ENCODE data around the gene CNKSR1.
A peak's percentile ranks its signal among the peaks of the same experiment; 100 is the strongest.

CNKSR1 gene, protein sequence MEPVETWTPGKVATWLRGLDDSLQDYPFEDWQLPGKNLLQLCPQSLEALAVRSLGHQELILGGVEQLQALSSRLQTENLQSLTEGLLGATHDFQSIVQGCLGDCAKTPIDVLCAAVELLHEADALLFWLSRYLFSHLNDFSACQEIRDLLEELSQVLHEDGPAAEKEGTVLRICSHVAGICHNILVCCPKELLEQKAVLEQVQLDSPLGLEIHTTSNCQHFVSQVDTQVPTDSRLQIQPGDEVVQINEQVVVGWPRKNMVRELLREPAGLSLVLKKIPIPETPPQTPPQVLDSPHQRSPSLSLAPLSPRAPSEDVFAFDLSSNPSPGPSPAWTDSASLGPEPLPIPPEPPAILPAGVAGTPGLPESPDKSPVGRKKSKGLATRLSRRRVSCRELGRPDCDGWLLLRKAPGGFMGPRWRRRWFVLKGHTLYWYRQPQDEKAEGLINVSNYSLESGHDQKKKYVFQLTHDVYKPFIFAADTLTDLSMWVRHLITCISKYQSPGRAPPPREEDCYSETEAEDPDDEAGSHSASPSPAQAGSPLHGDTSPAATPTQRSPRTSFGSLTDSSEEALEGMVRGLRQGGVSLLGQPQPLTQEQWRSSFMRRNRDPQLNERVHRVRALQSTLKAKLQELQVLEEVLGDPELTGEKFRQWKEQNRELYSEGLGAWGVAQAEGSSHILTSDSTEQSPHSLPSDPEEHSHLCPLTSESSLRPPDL

DNA sequence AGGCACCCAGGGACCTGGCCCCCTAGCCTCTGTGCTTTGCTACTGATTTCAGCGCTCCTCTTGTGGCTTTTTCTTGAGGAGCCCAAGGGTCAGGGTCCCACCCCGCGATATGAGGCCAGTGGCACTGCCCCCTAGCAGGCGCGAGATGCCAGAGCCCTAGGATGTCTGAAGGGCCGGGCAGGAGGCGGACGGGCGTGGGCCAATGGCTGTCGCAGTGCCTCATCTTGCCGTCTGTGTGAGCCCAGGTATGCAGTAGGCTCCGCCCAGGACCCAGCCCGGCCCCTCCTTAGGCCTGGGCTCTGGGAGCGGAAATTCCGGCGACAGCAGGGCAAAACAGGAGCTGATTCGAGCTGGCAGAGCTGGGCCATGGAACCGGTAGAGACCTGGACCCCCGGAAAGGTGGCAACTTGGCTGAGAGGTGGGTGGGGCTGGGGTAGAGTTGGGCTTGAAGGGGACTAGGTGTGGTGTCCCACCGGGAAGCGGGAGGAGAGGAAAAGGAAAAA lies at the start of gene CNKSR1:
TSS of gene CNKSR1 (plus strand) at position 310 of the 503 bp plus-strand sequence. CDS start at position 367, 57 bp downstream.
- DNase-seq (ENCODE audit: insufficient read length, low spot score) (no peak), FAIRE-seq (no peak)

DNA sequence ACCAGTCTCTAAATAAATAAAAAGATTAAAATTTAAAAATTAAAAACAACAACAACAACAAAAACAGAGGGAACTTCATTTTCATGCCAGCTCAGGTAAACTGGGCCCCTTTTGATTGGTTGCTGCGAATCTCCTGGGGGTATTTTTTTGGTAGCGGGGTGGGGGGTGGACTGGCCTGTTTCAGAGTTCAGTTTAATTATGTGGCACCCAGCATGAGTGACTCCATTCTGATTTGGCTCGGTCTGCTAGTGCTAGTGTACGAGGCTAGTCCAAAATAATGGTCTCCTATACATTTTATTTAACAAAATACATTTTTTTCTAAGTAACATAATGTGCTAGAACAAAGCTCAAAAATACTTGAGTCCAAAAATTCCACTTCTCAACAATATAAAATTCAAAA lies 47.5 kb upstream of the CNKSR1 start:
- DNase-seq (ENCODE audit: insufficient read length, low spot score) (no peak), FAIRE-seq (no peak)

DNA sequence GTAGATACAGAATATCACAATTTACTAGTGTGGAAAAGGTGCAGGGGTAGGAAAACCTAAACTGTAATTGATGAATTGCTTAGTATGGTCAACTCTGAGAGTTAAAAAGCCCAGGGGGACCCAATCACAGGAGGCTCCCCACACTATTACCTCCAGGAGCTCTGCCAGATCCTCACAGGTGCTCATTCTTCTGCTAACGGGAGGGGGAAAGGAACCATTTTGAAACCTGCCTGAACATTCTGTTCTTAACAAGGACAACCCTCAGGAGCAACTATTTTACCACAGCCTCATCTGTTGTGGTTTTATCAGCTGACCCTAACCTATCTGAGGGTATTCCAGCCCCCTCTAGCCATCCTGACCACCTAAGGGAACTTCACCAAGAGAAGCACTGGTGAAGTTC lies 46.6 kb upstream of the CNKSR1 start:
- no peak for FAIRE-seq
- no peak for DNase-seq (ENCODE audit: insufficient read length, low spot score)

DNA sequence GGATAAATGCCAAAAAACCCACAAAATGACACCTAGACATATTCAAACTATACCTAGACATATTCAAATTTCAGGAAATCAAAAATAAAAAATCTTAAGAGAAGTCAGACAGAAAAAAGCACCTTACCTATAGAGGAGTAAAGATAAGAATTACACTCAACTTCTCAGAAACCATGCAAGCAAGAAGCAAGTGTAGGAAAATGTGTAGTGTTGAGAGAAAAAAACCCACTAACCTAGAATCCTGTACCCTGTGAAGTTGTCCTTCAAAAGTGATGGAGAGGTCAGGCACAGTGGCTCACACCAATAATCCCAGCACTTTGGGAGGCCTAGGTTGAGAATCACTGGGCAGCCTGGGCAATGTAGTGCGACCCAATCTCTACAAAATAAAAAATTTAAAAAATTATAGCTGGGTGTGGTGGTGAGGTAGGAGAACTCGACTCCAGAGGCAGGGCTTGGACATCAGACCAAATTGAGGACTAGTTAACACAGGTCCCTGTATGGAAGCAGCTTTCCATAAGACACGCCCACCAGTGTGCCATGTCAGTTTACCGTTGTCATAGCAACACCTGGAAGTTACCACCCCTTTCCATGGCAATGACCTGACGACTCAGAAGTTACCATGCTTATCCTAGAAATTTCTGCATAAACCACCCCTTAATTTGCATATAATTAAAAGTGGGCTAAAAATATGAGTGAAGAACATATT lies 45.0 kb upstream of the CNKSR1 start:
- FAIRE-seq = no peak
- no peak for DNase-seq (ENCODE audit: insufficient read length, low spot score)

DNA sequence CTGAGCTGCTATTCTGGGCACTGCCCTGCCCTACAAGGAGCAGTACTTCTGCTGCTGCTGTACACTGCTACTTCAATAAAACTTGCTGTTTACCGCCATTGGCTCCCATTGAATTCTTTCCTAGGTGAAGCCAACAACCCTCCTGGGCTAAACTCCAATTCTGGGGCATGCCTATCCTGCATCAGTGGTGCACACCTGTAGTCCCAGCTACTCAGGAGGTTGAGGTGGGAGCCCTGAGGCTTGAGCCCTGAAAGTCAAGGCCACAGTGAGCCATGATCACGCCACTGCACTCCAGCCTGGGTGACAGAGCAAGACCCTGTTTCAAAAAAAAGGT lies 44.5 kb upstream of the CNKSR1 start:
- no peak for DNase-seq (ENCODE audit: insufficient read length, low spot score)
- FAIRE-seq = no peak

DNA sequence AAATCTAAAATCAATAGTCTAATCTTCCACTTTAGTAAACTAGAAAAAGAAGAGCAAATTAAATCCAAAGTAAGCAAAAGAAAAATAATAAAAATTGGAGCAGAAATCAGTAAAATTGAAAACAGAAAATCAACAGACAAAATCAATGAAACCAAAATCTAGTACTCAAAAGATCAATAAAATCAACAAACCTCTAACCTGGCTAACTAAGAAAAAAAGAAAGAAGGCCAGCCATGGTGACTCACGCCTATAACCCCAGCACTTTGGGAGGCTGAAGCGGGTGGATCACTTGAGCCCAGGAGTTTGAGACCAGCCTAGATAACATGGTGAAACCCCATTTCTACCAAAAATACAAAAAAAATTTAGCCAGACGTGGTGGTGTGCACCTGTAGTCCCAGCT lies 42.8 kb upstream of the CNKSR1 start:
- FAIRE-seq (no peak), DNase-seq (ENCODE audit: insufficient read length, low spot score) (no peak)

DNA sequence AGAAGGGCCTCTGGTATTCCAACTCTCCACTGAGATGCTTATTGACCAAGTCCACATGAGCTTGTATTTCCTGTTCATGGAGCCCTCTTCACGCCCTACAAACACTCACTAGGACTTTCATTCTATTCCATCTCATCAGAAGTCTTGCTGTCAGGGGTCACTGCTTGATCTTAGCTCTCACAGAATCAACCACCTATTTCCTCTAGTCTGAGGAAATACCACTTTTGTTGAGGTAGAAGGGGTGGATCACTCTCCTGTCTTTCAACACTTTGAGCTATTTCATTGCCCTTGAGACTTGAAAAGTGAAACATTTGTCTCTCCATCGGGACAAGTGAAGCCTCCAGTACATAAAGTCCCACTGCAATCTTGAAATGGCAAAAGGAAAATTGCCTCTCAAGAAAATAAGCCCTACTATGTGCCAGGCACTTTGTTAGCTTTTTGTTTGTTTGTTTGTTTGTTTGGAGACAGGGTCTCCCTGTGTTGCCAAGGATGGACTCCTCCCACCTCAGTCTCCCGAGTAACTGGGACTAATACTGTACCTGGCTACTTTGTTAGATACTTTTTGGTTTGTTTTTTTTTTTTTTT lies 38.2 kb upstream of the CNKSR1 start:
- DNase-seq (ENCODE audit: insufficient read length, low spot score) (no peak), FAIRE-seq (no peak)

DNA sequence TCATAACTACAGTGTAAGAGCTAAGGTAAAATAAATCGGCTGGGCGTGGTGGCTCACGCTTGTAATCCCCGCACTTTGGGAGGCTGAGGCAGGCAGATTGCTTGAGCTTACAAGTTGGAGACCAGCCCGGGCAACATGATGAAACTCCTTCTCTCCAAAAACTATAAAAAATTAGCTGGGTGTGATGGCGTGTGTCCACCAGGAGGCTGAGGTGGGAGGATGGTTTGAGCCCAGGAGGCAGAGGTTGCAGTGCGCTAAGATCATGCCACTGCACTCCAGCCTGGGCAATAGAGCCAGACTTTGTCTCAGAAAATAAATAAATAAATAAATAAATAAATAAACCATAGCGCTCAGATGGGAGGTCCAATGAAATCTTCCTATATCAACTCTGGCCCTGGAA lies 35.1 kb upstream of the CNKSR1 start:
- no peak for FAIRE-seq
- no peak for DNase-seq (ENCODE audit: insufficient read length, low spot score)

DNA sequence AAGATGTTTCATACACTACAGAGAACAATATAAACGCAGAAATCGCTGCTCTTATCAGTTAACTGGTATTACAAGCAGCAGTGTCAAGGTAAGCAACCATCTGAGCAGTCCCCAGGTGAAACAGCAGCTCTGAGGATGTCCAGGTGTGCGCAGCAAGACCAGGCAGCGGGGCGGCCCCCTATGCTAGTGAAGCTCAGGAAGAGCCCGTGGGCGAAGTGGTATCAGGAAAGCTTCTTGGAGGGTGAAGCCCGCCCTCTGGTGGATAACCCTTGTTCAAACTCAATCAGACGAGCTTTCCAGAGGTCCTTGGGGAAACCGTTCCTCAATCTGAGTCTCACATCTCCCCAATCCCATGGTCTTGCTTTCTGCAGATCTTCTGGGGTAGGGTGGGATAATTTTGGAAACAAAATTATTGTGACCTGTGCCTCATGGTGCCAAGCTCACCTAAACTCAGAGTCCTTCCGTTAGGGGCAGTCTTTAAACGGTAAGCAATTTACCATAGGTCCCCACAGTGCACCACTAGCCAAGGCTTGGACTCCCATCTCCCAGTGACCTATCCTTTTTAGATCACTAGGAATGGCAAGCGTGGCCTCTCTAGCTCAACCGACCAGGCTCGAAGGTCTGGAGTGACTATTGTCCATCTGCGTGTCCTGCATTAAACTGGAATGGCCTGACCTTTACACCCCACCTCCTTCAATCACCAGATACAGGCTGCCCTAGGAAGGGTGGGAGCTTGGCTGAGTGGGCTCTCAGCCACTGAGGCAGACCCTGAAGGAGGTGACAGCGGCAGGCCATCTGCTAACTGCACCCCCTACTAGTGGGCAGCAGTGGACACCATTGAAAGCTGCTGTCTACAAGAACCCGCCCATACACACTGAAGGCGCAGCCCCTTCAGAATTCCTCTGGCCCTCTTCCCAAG lies 32.0 kb upstream of the CNKSR1 start:
- DNase-seq (ENCODE audit: insufficient read length, low spot score) = peak; percentile 71
- no peak for FAIRE-seq

DNA sequence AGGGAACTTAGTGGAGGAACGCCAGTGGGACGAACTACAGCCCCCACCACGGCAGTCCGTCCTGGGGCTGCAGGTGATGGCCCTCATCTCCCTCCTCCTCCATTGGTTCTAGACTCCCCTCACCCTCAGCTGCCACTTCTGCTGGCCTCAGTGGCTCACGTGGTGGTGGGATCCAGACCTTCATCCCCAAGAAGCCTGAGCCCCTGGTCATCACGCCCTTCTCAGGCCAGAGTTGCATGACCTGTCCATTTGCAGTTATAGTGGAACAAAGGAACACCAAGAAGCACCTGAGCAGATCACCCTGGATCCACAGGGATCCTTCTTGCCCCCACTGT lies 31.4 kb upstream of the CNKSR1 start:
- no peak for FAIRE-seq
- no peak for DNase-seq (ENCODE audit: insufficient read length, low spot score)

DNA sequence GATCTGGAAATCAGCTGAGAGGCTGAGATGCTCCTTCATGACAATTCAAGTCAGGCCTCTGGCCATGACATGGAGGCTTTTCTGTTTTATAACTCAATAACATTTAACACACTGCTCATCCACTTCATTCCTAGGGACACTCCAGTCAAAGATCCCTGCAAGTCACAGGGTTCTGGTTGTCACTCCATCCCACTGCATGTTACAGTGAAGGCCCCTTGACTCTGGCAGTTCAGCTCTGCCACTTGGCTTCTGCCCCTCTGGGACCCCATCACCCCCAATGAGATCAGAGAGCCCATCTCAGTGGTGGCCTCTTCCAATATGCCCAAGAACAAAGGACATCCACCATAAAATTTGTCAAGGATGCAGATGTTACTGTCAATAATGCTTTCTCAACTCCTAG lies 28.4 kb upstream of the CNKSR1 start:
- no peak for FAIRE-seq
- no peak for DNase-seq (ENCODE audit: insufficient read length, low spot score)

DNA sequence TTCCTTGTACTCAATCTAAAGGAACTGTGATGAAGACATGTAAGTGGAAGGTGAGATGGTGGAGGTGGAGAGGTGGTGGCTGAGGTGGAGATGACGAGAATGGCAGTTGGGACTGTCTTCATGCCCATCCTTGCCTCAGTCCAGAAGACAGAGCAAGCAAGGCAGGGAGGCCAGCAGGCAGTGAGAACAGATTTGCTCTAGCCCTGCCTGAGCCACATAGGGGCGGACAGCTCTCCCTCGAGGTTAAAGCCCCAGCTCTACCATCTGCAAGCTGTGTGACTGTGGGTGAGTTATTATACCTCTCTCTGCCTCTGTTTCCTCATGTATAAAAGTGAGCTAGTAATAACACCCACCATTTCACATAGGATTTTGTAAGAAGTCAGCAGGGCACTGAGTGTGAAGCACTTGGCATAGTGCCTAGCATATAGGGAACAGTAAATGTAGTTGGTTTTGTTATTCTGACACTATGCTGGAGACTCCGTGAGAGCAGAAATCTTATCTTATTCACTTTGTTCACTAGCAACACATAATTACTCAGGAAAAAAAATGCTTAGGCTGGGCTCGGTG lies 23.2 kb upstream of the CNKSR1 start:
- no peak for FAIRE-seq
- DNase-seq (ENCODE audit: insufficient read length, low spot score) = no peak

DNA sequence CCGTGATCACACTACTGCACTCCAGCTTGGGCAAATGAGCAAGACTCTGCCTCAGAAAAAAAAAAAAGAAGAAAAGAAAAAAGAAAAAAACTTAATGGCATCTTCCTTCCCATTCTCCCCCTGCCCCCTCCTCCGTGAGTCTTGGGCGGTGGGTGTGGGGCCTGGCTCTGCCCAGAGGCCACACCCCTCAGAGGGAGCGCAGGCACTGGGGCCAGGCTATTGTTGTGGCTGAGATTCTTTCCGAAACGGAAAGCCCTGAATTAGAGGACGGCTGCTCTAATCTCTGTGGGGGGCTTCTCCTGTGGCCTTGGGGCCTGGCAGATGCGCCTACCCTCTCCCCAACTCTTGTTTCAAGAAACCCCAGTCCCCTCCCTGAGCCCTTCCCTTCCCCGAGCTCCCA lies 22.5 kb upstream of the CNKSR1 start:
- FAIRE-seq = no peak
- DNase-seq (ENCODE audit: insufficient read length, low spot score) = no peak

DNA sequence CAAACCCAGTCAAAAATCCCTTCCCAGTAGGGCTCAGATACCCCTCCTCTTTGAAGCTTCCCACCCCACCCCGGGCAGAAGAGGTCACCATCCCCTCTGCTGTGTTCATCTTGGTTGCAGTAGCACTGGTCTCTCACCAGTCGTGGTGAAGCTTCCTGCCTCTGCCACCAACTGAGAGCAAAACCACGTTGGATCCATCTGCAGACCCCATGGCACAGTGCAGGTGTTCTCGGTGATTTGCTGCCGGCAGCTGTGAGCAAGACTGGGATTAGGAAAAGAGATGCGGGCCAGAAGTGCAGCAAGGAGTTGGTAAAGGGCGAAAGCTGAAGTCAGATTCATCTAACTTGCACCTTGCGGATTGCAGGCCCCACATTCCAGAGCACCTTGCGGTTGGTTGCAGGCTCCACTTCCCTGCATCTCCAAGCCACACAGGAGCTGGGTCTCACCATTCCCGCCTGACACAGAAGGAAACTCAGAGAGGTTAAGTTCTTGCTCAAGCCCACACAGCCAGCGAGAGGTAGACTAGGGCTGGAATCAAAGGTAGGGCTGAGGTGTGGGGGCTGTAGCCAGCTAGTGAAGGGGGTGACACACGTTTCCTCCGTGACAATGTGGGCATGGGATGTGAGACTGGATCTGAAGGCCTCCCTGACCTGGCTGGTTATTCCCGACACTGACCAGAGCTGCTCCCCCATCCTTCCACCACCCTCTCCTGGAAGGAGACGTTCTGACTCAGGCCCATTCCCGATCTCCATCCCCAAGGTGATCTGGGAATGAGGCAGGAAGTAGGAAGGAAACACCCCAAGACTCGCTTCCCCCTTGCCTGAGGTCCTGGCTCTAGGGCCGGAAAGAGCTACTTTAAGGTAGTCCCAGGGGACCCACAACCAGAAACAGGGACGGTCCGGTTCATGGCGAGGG lies 21.7 kb upstream of the CNKSR1 start:
- DNase-seq (ENCODE audit: insufficient read length, low spot score) = no peak
- FAIRE-seq = no peak

DNA sequence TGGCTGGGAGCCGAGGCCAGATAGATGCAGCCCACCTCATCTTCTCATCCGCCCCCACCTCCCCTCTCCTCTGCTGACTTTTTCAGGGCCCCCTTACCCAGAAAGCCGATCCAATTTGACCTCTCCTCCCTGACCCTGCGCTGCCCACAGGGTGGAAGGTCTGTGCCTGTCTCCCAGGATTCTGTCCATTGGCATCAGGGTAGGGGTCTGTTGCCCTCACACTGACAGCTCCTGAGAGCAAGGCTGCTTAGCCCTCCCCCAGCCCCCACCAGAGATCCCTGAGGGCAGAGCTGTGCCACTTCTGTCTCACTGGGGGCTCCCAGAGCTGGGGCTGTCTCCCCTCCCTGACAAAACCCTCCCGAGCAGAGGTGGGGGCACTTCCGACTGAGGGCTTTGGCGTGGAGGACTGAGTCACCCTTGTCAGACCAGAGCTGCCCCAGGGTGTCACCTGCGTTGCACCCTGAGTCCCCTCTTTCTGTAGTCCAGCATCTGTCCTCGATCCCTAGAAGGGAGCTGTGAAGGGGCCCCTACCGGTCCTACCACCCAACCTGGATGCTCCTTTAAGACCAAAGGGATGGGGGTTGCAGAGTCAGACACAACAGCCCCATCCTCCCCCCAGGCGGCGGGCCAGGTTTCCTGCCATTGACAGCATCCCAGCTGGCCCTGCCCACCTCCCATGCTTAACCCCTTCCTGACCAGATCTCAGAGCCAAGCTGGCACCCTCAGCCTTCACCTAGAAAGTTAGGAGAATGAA lies 20.8 kb upstream of the CNKSR1 start:
- no peak for FAIRE-seq
- DNase-seq (ENCODE audit: insufficient read length, low spot score) = no peak

DNA sequence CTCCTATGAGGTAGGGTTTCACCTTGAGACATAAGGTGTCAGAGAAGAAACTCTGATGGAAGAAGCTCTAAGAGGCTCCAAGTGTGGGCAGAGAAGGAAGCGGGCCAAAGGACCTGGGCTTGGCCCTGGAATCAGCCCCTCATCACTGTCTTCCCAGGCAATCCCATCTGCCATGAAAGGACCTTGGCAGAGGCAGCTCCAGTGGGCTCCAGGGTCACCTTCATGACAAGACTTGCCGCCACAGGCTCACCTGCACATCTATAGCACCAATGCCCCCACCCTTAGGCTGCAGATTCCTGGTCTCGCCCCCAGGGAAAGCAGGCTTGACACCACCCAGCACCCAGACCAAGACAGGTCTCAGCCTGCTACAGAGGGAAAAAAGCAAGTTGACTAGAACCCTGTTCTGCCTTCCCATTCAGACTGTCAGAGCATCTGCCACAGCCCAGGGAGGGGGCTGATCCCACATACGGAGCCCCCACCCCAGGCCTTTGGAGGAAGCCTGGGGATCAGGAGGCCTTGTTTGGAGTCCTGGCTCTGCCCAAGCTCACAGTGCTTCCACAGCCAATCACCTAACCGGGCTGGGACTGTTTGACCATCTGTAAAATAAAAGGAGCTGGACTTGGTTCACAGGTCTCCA lies 18.9 kb upstream of the CNKSR1 start:
- FAIRE-seq = no peak
- DNase-seq (ENCODE audit: insufficient read length, low spot score) = no peak

DNA sequence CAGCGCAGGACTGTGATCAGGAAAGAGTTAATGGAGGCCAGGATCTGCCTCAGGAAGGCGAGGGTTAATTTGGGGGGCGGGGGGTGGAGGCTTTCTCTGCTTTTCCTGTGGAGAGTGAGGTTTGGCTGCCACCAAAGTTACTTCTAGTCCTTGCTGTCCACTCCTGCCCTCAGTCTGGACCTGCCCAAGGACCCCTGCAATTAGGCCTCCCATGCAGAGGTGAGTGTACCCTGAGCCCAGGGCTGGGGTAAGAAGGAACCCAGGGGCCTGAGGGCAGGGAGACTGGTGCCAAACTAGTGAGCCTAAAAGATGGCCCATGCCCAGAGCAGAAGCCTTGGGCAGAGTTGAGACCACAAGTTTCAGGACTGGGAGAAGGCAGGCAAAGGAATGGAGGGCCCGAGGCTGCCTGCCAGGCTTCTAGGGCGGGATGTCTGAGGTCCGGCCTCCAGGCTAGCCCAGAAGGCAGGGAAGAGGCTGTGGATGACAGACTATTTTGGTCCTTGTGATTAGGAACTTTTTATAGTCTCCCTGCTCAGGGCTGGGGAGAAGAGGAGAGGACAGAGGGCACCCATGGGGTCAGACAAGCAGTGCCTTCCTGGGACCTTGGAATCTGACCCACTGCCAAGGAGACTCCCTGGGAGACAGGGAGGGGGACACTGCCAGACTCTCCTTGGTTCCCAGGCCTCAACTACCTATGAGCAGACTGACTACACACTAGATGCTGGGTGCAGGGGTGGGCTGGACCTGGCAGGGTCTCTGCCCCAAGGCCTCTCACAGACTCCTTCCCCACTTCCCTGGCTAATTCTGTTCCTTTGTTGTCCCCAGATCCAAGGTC lies 18.2 kb upstream of the CNKSR1 start, which contains the start of gene FAM110D:
TSS of gene FAM110D (plus strand) at position 172 of the 835 bp plus-strand sequence. CDS start 2,213 bp downstream, outside the sequence.
- no peak for FAIRE-seq

More for the DNA sequence above, 18.2 kb upstream of the CNKSR1 start, which contains the start of gene FAM110D:
- DNase-seq (ENCODE audit: insufficient read length, low spot score) = no peak
